ENCODE data around the gene PRKCA. TPM values are rescaled to one million over a fixed set of nuclear protein-coding genes. Genes with fewer than 3 reads are reported as not detected.

PRKCA gene
- total and polyA plus RNA-seq, 9 of the 15 experiments (the other 6 are each of a cell fraction or from before 2014, with no cell fraction given): 3.2 to 33.0 (median 17.8) TPM

- Histone ChIP-seq H3K27me3 (ENCODE audit: control insufficient read depth in 2 of 2, insufficient read depth in 2 of 2, low read length in 2 of 2) (no peaks in the 10 kb centered on the region), H4K20me1 (replicated peaks; ENCODE audit: control insufficient read depth, insufficient read depth, low read length) (no peaks in the 10 kb centered on the region), H3K79me2 (ENCODE audit: control insufficient read depth, insufficient read depth, low read length) (0 out of 3 replicates have a peak, but pooled peaks cover 4% of the 10 kb centered on the region), H3K36me3 (ENCODE audit: control insufficient read depth, insufficient read depth, low read length) (0 out of 3 replicates have a peak, but pooled peaks cover 6% of the 10 kb centered on the region), H2AFZ (ENCODE audit: low read depth, low read length) (no peak overlapping the region), H3K4me1 (replicated peaks in 1 of 2; ENCODE audit: control insufficient read depth in 2 of 2, insufficient read depth in 2 of 2, low read length in 2 of 2) (no peaks in the 10 kb centered on the region), H3K9ac (ENCODE audit: insufficient read depth in 1 of 2, low read depth in 2 of 2, low read length in 2 of 2) (no peak overlapping the region), H3K9me3 (replicated peaks; ENCODE audit: control insufficient read depth, insufficient read depth, low read depth, low read length) (no peaks in the 10 kb centered on the region), H3K9me1 (ENCODE audit: control insufficient read depth, insufficient read depth, low read length) (no peaks in the 10 kb centered on the region), H3K4me2 (ENCODE audit: insufficient read depth, low read length) (no peak overlapping the region), H3K27ac (ENCODE audit: extremely low read depth, low read depth, low read length) (no peak overlapping the region), H3K4me3 (no peak overlapping the region)
- ATAC-seq (no peak), DNase-seq (ENCODE audit: extremely low read depth in 1 of 4, low spot score in 3 of 4) (no peak), FAIRE-seq (no peak)
- POLR2A ChIA-PET: interaction anchor here (0.7 to 1.1 kb wide), 2 partner anchors 8 to 18 kb away, joined by 3 to 4 read pairs; no protein-coding TSS in a partner anchor
- 83% methylated on average over 4 of the region's 4 CpGs for WGBS (ENCODE audit: insufficient coverage, low coverage, missing lambda C conversion rate)
- intact Hi-C loops (cut with micrococcal nuclease) (no loop called here), in situ Hi-C loops (cut with MboI) (no loop called here)
- TF ChIP-seq NCOA6 (IDR thresholded peaks at IDR 0.05): no peak
- CTCF ChIA-PET (ENCODE audit: low intra/inter-chr PET ratio): no interaction called here
- no TSS peak for BruUV-seq (replicated peaks)
Observed at GRCh38 chr17:66515974-66516373, 213.6 kb downstream of the PRKCA start.

GRCh38 chr17:66517336-66518009 lies 215.1 kb downstream of the PRKCA start:
- H2AFZ ChIP-seq (ENCODE audit: low read depth, low read length): no peak overlapping the region
- H3K4me1 ChIP-seq (replicated peaks in 1 of 2; ENCODE audit: control insufficient read depth in 2 of 2, insufficient read depth in 2 of 2, low read length in 2 of 2): no peaks in the 10 kb centered on the region
- H3K4me2 ChIP-seq (ENCODE audit: insufficient read depth, low read length): no peak overlapping the region
- no peak overlapping the region for H3K9ac ChIP-seq (ENCODE audit: insufficient read depth in 1 of 2, low read depth in 2 of 2, low read length in 2 of 2)
- H3K79me2 ChIP-seq (ENCODE audit: control insufficient read depth, insufficient read depth, low read length): no peaks in the 10 kb centered on the region
- ATAC-seq: no peak
- H4K20me1 ChIP-seq (replicated peaks; ENCODE audit: control insufficient read depth, insufficient read depth, low read length): no peaks in the 10 kb centered on the region
- CTCF ChIA-PET (ENCODE audit: low intra/inter-chr PET ratio): no interaction called here
- TF ChIP-seq SOX6 (IDR thresholded peaks at IDR 0.05): no peak
- TF ChIP-seq RHOXF2B (CRISPR knock-in tag; conservative IDR thresholded peaks at IDR 0.05): no peak
- no peak for TF ChIP-seq NR2C1 (IDR thresholded peaks at IDR 0.05)
- TF ChIP-seq NR2C1 (tag; IDR thresholded peaks at IDR 0.05): no peak
- TF ChIP-seq GTF2E2 (tag; IDR thresholded peaks at IDR 0.05): no peak
- no peak for TF ChIP-seq ZBTB1 (CRISPR knock-in tag; IDR thresholded peaks at IDR 0.05; ENCODE audit: borderline replicate concordance, low read depth)
- TF ChIP-seq CTCF (IDR thresholded peaks at IDR 0.05 in 2 of 3, conservative IDR thresholded peaks at IDR 0.05 in 1 of 3; ENCODE audit: insufficient read depth in 2 of 3, low read depth in 1 of 3, low read length in 3 of 3): no peak
- TF ChIP-seq SETDB1 (IDR thresholded peaks at IDR 0.05; ENCODE audit: low read length): no peak
- TF ChIP-seq TFAP4 (CRISPR knock-in tag; IDR thresholded peaks at IDR 0.05; ENCODE audit: borderline replicate concordance): no peak
- TF ChIP-seq POLR3G (IDR thresholded peaks at IDR 0.05; ENCODE audit: extremely low read depth, insufficient read length, insufficient replicate concordance): no peak
- no peak overlapping the region for H3K27ac ChIP-seq (ENCODE audit: extremely low read depth, low read depth, low read length)
- intact Hi-C loops (cut with micrococcal nuclease) (no loop called here), in situ Hi-C loops (cut with MboI) (no loop called here)
- no peak overlapping the region for H3K4me3 ChIP-seq
- FAIRE-seq: no peak
- no peaks in the 10 kb centered on the region for H3K9me3 ChIP-seq (replicated peaks; ENCODE audit: control insufficient read depth, insufficient read depth, low read depth, low read length)
- POLR2A ChIA-PET: interaction anchor here (1.1 kb wide), 1 partner anchor 10 kb away, joined by 4 read pairs; no protein-coding TSS in a partner anchor
- 60% methylated on average over 9 of the region's 9 CpGs for WGBS (ENCODE audit: insufficient coverage, low coverage, missing lambda C conversion rate)
- DNase-seq (ENCODE audit: extremely low read depth in 1 of 4, low spot score in 3 of 4): no peak
- H3K27me3 ChIP-seq (ENCODE audit: control insufficient read depth in 2 of 2, insufficient read depth in 2 of 2, low read length in 2 of 2): no peaks in the 10 kb centered on the region
- H3K36me3 ChIP-seq (ENCODE audit: control insufficient read depth, insufficient read depth, low read length): 0 out of 3 replicates have a peak, but pooled peaks cover 6% of the 10 kb centered on the region
- H3K9me1 ChIP-seq (ENCODE audit: control insufficient read depth, insufficient read depth, low read length): no peaks in the 10 kb centered on the region
- BruUV-seq (replicated peaks): no TSS peak

Data from K562 (cell line).